Erythroblast (primary cell): ENCODE data around the gene LRP11.

Experiments used
- GATA1 ChIP-seq: IDR thresholded peaks from 2 replicates; pipeline ENCODE4 v1.6.1; 2011; ENCODE audit warnings: low read depth, mild to moderate bottlenecking, control low read depth, low read length, moderate library complexity
- POLR2A ChIP-seq: IDR thresholded peaks from 2 replicates; pipeline ENCODE4 v1.6.1; 2011; ENCODE audit warnings: mild to moderate bottlenecking, low read length

- TF ChIP-seq POLR2A, result no peak
- no peak for TF ChIP-seq GATA1
Measured at GRCh38 chr6:149830731-149831307, 33.3 kb downstream of the LRP11 start.
